DMS 273 treated with DMSO at 0.1 percent for 48 hours (cell line): ENCODE measurements around the gene CHAT.
"Not testable (repeated sequence)": the region's sequence is repeated elsewhere in the genome, so short reads cannot be mapped to it uniquely, and the experiment has no call there.

Experiments
- DNase-seq: peaks from one replicate; lab custom pipeline; 2025; lab: John Stamatoyannopoulos, UW

Gene CHAT

DNA sequence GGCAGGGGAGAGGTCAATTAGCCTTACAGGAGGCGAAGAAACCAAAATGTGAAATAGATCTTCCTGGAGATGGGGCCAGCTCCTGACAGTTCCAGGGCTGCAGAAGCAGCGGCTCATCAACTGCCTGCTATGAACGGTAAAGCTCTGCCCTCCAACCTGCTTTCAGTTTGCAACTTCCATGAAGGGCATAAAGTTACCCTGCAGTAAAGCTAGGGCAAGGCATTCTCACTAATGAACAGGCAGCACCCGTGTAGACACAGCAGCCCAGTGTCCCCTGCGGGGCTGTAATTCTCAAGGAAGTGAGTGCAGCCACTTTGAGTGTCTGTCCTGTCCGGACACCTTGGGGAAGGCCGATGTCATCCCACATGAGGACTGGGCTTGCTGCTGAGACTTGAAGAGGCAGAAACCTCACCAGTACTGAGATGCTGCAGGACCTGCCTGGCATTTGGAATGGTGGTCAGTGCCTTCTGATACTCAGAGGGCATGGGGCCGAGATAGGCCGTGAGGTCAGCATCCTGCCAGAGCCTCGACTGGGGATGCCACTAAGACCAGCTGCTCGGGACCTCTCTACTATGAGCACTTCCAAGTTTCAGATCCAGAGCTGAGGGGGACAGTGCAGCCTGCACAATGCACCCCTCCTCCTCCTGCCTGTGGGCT, 39.6 kb downstream of the CHAT start:
- no peak for DNase-seq

DNA sequence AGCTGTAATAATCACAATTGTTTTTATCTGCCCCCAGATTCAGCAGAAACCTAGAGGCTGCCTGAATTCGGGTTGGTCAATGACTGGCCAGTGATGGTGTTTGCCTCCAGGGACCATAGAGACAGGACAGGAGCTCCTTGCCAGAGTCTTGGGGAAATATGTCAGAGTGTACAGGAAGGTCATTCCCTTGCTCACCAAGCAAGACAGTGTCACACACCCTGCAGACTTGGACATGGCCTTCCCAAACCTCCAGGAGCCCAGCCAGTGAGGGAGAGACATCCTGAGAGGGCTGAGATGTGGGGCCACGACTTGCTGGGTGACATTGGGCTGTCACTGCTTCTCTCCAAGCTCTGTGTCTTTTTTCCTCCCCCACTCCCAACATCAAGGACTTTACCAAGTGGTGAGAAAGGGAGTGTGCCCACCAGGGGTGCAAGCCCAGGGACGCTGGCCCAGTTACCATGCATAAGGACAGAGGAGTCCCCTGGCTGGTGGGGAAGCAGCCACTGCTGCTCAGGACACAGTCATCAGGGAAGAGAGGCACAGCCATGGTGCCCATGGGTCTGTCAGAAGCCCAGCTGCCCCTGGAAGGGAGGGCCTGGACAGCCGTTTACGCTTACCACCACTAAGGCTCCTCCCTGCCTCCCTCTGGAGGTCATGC, 40.3 kb downstream of the CHAT start:
- DNase-seq, result no peak

DNA sequence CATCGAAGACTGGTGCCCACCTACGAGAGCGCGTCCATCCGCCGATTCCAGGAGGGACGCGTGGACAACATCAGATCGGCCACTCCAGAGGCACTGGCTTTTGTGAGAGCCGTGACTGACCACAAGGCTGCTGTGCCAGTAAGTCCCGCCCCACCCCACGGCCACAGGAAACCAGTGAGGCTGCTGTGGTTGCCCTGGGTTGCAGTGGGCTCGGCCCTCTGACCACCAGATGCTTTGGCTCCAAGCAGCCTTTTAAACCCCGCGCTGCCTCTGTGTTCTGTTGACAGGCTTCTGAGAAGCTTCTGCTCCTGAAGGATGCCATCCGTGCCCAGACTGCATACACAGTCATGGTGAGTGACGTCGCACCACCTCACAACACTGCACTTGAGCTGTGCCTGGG, 41.3 kb downstream of the CHAT start:
- DNase-seq, result no peak

DNA sequence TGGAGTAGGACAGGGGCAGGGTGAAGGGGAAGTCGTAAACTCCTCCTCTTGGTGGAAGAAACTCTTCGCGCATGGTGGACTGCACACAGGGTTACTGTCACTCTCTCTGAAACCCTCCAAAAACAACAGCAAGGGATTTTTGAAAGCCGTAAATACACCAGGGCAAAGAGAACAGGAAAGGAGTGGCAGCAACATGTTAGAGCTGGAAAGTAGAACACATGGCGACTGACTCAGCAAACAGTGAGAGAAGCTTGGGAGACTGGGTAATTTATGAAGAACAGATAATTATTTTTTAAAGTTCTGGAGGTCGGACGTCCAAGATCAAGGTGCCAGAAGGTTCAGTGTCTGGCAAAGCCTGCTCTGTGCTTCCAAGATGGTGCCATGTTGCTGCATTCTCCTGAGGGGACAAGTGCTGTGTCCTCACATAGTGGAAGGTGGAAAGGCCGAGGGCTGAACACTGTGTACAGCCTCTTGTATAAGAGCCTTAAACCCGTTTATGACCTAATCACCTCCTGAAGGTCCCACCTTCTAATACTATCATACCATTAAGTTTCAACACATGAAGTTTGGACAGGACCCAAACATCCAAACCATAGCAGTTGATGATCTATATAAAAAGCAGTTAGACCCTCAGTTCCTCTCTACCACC, 43.1 kb downstream of the CHAT start:
- no peak for DNase-seq

DNA sequence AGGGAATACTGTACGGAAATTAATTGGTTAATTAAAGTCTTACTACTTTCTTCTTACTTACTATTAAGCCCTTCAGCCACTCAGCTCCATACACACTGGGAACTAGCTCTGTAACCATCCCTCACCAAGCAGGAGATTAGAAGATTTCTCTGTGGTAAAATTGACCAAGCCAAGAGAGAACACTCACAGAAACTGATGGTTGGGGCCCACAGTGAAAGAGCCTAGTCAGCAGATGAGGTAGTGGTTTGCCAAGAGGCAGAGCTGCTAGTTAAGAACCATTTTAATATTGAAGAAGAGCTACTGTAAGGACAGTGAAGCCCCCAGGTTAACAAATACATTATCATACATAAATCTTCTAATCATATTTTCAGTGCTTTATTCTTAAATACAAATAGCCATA, 43.8 kb downstream of the CHAT start:
- DNase-seq, result no peak

DNA sequence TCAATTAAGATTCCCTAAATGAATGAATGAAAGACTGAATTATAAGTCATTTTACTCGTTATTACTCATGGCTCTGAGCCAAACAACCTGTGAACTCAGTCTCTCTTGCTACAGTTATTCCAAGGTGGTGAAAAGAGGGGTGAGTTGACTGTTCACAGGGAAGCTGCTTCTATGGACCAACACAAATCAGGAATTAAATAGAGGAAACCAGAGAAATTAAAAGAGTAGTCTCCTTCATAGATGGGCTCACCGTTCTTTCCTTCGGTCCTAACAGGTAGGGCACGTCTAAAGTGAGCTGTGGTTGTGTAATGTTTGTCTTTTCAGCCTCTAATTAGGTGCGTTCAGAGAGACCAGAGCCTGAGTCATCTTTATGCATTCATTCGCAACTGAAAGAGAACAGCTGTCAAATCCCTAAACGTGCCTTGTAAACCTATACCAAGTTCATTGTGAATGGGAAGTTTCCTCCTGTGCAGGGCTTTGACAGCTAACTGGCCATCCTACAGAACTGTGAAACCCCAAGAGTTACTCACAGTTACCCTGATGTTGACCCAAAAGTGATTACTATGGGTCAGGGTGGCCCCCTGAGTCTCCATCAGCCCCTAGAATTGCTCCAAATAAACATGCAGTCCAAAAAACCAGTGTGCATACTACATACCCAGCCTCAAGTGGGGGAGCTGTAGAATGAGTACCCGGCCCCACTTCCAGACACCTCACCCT, 47.5 kb downstream of the CHAT start:
- no peak for DNase-seq

DNA sequence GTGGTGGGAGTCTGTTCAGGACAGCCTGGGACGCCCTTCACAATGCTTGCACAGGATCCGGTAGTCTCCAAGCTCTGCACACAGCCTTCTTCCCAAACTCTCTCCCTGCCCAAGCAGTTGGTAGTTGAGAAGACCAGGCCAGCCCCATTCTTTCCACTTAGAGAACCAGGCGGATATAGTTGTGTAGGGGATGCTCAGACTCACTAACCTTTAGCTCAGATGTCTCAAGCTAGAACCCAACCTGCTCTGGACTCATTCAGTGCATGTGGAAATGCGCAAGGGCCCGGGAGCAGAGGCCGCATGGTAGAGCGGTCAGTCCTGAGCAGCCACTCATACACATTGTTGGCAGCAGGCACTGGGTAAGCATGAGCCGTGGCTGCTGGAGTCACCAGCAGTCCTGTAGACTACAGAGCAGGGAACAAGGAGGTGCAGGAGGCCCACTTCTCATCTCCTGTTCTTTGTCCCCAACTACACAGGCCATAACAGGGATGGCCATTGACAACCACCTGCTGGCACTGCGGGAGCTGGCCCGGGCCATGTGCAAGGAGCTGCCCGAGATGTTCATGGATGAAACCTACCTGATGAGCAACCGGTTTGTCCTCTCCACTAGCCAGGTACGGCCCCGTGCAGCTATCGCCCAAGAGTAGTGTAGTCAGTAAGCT, 48.5 kb downstream of the CHAT start:
- DNase-seq, result no peak

DNA sequence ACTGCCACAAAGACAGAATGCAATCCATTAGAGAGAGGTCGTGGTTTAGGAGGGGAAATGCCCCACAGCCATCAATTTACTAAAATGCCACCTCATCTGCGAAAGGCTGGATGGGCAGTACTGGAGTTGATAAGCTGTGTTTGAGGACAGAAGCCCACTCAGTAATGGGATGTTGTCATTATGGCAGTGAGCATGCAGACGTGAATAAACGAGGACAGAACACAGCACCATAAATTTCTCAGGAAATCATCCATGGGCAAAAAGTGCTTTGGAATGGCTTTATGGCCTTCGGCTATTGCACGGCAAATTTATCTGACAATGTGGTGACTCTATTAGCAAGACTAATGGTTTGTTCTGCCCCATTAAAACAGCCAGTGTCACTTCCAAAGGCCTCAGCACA, 49.8 kb downstream of the CHAT start:
- no peak for DNase-seq

DNA sequence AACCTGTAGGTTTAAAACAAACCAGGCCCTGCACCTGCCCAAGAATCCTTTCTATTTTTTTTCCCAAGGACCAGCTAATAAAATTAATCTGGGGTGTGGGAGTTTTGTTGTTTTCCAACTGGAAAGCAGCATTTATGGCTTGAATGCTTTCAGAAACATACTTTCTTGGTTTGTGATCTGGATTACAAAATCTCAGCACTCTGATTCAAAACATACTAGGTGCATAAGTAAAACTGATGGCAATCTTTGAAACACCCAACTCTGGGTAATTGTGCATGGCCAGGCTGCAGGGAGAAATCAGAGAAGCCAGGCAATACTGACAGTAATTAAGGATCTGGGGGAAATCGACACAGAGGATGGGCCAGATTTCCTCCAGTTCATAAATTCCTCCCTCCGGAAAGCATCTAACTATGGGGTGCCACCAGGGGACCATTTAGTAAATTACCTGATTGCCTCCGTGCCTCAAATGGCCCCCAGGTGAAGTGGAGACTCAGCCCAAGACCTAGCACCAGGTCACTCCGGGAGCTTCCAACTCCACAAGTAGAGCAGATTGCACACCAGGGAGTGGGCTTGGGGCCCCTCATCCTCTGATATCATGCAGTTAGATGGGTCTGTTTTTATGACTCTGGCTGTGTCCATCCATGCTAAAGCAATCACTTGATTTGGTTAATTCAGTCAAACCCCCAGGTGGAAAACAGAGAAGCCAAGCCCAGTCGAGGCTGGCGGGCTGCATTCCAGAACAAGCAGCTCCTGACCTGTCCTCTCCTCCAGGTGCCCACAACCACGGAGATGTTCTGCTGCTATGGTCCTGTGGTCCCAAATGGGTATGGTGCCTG, 50.4 kb downstream of the CHAT start:
- no peak for DNase-seq

DNA sequence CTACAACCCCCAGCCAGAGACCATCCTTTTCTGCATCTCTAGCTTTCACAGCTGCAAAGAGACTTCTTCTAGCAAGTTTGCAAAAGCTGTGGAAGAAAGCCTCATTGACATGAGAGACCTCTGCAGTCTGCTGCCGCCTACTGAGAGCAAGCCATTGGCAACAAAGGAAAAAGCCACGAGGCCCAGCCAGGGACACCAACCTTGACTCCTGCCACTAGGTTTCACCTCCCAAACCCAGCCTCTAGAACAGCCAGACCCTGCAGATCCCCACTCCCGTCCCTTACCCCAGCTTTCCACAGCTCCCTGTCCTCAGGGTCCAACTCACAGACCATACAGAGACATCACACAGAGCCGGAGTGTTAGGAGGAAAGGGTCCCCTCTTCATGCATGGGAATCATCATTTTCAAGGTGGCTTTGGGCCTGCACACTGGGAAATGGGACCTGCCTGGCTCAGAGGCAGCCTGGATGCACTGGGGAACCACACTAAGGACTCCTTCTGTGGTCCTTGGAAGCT, 51.1 kb downstream of the CHAT start:
- no peak for DNase-seq

DNA sequence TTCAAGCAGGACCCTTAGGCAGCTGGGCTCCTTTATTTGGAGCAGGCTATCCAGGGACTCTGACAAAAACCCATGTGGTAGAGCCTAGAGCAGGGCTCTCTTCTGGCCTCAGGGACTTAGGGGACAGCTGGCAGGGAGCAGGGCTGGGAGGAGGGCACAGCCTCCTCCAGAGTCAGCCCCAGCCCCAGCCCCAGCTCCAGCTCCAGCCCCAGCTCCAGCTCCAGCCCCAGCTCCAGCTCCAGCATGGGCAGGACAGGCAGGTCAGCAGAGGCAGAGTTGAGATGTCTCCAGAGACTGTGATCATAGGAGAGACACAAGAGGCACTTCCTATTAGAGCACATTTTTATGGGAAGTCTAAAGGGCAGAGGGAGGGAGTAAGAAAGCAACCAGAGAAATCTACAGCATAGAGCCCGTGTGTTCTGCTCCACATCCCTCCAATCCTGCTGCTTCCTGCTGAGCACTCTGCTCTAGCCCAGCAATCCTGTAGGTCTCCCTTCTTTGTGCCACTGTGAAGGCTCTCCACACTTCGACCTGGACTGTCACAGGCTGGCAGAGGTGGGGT, 52.3 kb downstream of the CHAT start:
- peak; percentile 1 for DNase-seq

DNA sequence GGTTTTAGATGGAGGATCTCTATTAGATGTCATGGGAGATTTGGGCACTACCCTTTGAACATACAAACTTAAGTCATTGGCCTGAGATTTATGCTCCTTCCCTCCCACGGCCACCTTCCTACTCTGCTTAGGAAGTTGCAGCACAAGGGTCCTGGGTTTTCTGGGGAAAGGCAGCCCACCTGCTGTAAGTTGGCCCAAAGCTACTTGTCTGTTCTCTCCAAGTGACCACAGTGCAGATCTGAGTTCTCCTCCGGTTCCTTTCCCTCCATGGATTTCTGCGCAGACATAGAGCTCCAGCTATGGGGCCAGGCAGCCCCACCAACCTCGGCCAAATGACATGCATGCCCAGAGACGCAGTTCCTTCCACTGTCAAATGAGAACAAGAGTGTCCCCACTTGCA, 52.8 kb downstream of the CHAT start:
- DNase-seq, result no peak

DNA sequence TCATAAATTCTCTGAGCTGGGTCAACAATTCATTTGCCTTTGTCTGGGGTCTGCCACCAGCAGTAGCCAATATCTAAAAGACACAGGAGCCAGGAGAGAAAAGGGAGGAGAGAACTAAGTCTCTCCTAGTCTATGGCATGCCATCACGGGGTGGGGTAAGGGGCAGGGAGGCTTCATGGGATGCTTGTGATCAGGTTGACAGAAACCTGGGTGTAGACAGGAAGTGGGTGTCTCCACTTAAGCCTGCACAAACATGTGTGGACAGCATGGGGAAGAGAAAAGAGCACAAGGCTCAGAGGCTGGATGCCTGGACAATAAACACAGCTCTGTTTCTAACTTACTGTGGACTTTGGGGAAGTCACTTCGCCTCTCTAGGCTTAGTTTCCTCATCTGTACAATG, 54.2 kb downstream of the CHAT start:
- no peak for DNase-seq

DNA sequence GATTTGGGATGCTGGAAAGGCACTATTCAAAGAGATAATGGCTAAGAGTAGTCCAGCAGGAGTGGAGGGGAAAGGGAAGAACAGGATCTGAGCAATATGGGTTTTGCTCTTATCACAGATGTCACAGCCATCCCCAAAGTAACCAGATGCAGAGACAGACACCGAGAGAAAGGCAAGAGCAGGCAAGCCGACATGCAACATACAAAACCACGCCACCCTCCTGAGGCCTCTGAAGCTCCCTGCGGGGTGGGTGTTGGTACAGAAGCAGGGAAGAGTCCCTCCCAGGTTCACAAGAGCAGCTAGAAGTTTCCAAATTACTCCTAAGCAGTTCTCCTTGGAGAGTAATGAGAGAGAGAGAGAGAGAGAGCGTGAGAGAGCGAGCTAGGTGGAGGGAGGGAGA, 54.8 kb downstream of the CHAT start:
- no peak for DNase-seq

DNA sequence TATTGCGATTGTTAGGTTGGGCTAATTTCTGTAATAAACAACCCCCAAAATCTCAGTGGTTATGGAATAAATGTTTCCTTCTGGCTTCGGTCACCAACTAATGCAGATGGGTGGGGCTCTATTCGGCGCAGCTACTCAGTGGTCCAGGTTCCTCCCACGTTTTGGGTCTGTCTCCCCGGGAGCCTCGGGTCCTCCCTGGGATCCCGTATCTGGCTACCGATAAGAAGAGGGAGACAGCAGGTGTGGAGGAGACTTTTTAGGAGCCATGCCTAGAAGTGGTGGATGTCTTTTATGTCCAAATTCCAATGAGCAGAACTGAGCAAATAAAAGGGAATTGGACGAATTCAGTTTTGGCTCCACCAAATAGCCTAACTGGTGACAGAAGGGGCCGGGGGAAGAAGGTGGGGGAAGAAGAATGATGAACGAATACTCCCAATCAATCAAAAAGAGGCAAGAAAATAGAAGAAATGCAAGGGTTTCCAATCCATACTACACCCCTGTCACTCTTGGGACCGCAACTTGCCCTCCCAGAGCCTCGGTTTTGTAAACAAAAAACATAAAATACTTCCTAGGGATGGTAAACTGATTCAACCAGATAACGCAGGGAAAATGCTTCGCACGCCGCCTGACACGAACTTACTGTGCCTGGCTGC, 65.1 kb downstream of the CHAT start:
- no peak for DNase-seq

DNA sequence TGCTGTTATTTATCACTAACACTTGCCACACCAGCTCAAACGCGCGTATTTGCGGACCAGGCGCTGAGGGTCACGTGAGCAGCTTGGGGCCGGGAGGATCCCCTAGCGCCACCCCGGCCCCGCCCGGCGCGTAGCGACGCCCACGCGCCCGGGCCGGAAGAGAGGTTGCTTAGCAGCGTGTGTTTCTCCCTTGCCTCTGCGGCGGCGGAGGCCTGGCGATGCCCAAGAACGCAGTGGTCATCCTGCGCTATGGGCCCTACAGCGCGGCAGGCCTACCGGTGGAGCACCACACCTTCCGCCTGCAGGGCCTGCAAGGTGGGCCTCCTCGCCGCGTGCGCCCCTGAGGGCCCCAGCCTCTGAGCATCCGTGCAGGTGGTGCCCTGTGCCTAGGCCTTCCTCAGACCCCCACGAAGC, 65.7 kb downstream of the CHAT start, which contains the start of gene C10orf53:
Gene C10orf53, plus strand, starts transcription at position 172 of the 414 bp plus-strand sequence. Its CDS starts 47 bp downstream, at position 219.
- DNase-seq, result peak; percentile 21

DNA sequence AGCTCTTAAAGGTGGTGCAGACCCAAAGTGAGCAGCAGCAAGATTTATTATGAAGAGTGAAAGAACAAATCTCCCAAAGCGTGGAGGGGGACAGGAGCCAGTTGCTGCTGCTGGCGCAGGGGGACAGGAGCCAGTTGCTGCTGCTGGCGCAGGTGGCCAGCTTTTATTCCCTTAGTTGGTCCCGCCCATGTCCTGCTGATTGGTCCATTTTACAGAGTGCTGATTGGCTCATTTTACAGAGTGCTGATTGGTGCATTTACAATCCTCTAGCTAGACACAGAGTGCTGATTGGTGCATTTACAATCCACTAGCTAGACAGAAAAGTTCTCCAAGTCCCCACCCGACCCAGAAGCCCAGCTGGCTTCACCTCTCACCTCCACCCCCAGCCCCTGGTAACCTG, 68.6 kb downstream of the CHAT start:
- not testable (repeated sequence) for DNase-seq

DNA sequence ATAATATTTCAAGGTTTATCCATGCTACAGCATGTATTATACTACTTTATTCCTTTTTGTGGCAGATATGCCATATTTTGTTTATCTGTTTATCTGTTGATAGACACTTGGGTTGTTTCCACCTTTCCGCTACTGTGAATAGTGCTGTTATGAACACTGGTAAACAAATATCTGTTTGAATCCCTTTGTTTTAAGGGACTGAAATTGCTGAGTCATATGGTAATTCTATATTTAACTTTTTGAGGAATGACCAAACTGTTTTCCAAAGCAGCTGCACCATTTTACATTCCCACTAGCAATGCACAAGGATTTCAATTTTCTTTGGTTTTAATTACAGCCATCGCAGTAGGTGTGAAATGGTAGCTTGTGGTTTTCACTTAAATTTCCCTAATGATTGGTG, 69.0 kb downstream of the CHAT start:
- DNase-seq, result no peak

DNA sequence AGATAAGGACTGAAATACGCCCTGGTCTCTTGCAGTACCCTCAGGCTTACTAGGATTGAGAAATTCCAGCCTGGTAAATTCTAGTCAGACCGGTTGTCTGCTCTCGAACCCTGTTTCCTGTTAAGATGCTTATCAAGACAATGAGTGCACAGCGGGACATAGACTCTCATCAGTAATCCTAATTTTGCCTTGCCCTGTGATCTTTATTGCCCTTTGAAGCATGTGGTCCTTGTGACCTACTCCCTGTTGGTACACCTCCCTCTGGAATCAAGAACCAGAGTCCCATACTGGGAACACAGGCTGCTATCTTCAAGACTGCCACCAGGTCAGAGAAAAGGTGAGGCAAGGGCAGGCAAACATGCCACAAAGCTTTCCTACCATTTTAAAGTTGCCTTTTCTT, 72.8 kb downstream of the CHAT start:
- no peak for DNase-seq

DNA sequence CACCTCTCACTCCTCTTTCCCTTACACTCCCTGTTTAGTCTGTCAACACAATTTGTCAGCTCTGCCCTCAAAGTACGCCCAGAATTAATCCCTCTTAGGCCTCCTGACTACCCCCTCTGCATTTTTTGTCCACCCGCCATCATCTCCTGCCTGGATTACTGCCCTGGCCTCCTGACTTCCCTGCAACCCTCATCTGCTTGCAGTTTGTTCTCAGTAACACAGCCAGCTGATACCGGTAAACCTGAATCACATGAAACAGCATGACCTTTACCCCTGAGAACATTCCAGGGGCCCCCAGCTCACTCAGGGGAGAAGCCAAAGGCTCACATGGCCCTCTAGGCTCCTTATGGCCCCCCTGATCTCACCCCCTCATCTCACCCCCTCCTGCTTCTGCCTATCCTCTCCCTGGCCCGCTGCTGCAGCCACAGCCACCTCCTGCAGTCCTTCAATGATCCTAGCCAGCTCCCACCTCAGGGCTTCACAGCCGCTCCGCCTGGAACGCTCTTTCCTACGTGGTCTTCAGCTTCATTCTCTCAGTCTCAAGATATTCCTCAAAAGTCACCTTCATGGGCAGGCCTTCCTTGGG, 74.5 kb downstream of the CHAT start:
- no peak for DNase-seq
